HEK293T (cell line): ENCODE measurements around the gene ZCCHC7.

ENCODE experiments used
- CTCF ChIA-PET: fragments of 350-600 bp; formaldehyde crosslinking; extraction: SDS; loops from one replicate; lab custom pipeline; 2021; ENCODE audit warnings: antibody characterized with exemption, inconsistent platforms; lab: Yijun Ruan, JAX
- POLR2A ChIA-PET: fragments of 350-600 bp; formaldehyde crosslinking; extraction: SDS; loops from one replicate; lab custom pipeline; 2020; ENCODE audit warnings: antibody characterized with exemption, inconsistent platforms; lab: Yijun Ruan, JAX
- DNase-seq: peaks from one replicate; pipeline ENCODE4 v3.0.0; 2012; ENCODE audit warnings: mixed read lengths; ENCODE audit errors: extremely low spot score
- ARNT ChIP-seq: fragments of 450-650 bp; IDR thresholded peaks from 2 replicates; pipeline ENCODE4 v1.6.1; 2017; ENCODE audit warnings: mild to moderate bottlenecking
- BHLHE40 ChIP-seq: fragments of 450-650 bp; IDR thresholded peaks from 2 replicates; pipeline ENCODE4 v1.6.1; 2016; ENCODE audit warnings: mild to moderate bottlenecking, moderate library complexity, borderline replicate concordance
- CTBP1 ChIP-seq: fragments of 450-650 bp; IDR thresholded peaks from 2 replicates; pipeline ENCODE4 v1.6.1; 2016; ENCODE audit warnings: borderline replicate concordance
- ELF4 ChIP-seq: fragments of 450-650 bp; IDR thresholded peaks from 2 replicates; pipeline ENCODE4 v1.6.1; 2017; ENCODE audit warnings: antibody characterized with exemption
- FOXA1 ChIP-seq: fragments of 450-650 bp; IDR thresholded peaks from 2 replicates; pipeline ENCODE4 v1.6.1; 2016; ENCODE audit warnings: mild to moderate bottlenecking
- FOXK2 ChIP-seq: fragments of 450-650 bp; IDR thresholded peaks from 2 replicates; pipeline ENCODE4 v1.6.1; 2016; ENCODE audit warnings: mild to moderate bottlenecking
- FOXM1 ChIP-seq: fragments of 450-650 bp; IDR thresholded peaks from 2 replicates; pipeline ENCODE4 v1.6.1; 2017; ENCODE audit warnings: mild to moderate bottlenecking, borderline replicate concordance
- HDGF ChIP-seq: fragments of 450-650 bp; IDR thresholded peaks from 2 replicates; pipeline ENCODE4 v1.6.1; 2017; ENCODE audit warnings: antibody characterized with exemption, borderline replicate concordance
- L3MBTL2 ChIP-seq: fragments of 450-650 bp; conservative IDR thresholded peaks from 2 replicates; pipeline ENCODE4 v1.6.1; 2016; ENCODE audit warnings: mild to moderate bottlenecking
- LEF1 ChIP-seq: fragments of 450-650 bp; IDR thresholded peaks from 2 replicates; pipeline ENCODE4 v1.6.1; 2017; ENCODE audit warnings: mild to moderate bottlenecking, borderline replicate concordance
- NFRKB ChIP-seq: fragments of 450-650 bp; IDR thresholded peaks from 2 replicates; pipeline ENCODE4 v1.6.1; 2016; ENCODE audit warnings: mild to moderate bottlenecking, moderate library complexity
- SP1 ChIP-seq: fragments of 450-650 bp; IDR thresholded peaks from 2 replicates; pipeline ENCODE4 v1.6.1; 2017
- SUZ12 ChIP-seq: fragments of 450-650 bp; IDR thresholded peaks from 2 replicates; pipeline ENCODE4 v1.6.1; 2016; ENCODE audit warnings: mild to moderate bottlenecking
- TARDBP ChIP-seq: fragments of 450-650 bp; IDR thresholded peaks from 2 replicates; pipeline ENCODE4 v1.6.1; 2016
- ZNF384 ChIP-seq: fragments of 450-650 bp; IDR thresholded peaks from 2 replicates; pipeline ENCODE4 v1.6.1; 2016
- TF ChIP-seq, protein P1 (sequence below): fragments of 450-650 bp; IDR thresholded peaks from 2 replicates; pipeline ENCODE4 v1.6.1; 2016

Gene ZCCHC7

DNA sequence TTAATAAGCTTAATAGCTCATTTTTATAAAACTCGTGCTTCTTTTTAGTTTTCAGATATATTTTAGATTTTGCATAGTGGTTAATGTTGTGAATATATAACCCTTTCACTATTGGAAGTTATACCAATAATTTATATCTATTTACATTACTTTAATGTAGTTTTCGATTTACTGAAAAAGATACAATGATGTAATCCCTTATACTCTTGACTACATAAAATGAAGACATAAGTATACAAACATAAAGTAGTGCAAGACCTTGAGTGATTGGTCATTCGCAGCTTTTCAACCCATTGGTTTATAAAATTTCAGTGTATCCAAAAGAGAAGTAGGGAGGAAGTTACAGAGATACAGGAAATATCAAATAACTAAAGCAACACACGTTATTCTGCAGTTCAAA is 217.8 kb downstream of the ZCCHC7 start:
- TF ChIP-seq TARDBP (no peak), ELF4 (no peak), ZNF384 (no peak), FOXK2 (no peak), FOXM1 (no peak), BHLHE40 (no peak), FOXA1 (no peak), ARNT (no peak), NFRKB (no peak), SUZ12 (no peak), SP1 (no peak), CTBP1 (no peak), HDGF (no peak), L3MBTL2 (no peak), LEF1 (no peak)
- TF ChIP-seq, protein P1, sequence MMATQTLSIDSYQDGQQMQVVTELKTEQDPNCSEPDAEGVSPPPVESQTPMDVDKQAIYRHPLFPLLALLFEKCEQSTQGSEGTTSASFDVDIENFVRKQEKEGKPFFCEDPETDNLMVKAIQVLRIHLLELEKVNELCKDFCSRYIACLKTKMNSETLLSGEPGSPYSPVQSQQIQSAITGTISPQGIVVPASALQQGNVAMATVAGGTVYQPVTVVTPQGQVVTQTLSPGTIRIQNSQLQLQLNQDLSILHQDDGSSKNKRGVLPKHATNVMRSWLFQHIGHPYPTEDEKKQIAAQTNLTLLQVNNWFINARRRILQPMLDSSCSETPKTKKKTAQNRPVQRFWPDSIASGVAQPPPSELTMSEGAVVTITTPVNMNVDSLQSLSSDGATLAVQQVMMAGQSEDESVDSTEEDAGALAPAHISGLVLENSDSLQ = no peak
- ChIA-PET CTCF (no interaction called here), POLR2A (no interaction called here)
- DNase-seq = no peak

DNA sequence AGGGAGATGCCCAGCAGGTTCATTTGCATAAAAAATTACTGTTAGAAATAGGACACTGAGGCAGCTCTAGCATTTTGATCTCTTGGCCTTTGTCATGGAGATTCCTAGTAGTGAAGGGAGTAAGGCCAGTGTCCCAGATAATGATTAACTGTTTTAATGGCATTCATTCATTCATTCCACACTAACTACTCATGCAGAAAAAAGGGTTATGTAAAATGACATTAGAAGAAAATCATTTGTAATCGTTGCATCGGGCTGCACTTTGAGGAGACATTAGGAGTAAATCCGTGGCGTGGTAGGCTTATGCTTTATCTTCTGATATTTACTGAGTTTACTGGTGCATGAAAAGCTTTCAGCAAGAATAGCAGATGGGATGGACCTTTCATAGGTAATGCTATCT is 219.5 kb downstream of the ZCCHC7 start:
- TF ChIP-seq ELF4 (no peak), LEF1 (no peak), HDGF (no peak), SUZ12 (no peak)
- TF ChIP-seq, protein P1 = no peak
- CTCF ChIA-PET = no interaction called here
- POLR2A ChIA-PET = no interaction called here
- no peak for DNase-seq

DNA sequence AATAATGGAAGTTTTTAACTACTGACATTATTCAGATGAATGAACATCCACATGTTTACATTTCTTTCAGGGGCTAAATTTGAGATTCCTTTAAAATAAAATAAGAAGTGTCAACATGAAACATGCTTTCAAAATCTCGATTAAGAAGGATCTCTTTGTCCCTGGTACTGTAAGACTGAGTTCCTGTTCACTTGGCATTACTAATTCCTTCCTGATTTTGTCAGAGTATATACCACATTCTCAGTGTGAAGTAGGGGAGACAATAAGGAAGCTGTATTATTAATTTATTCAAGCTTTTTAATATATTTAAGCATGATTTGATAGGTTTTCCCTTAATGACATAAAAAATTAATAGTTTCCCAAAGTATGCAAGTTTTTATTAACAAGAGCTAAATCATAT is 220.6 kb downstream of the ZCCHC7 start:
- POLR2A ChIA-PET = no interaction called here
- CTCF ChIA-PET = no interaction called here
- TF ChIP-seq, protein P1 = no peak
- TF ChIP-seq BHLHE40 = no peak
- no peak for TF ChIP-seq LEF1
- TF ChIP-seq CTBP1 = no peak
- no peak for TF ChIP-seq ELF4
- no peak for TF ChIP-seq NFRKB
- no peak for TF ChIP-seq FOXK2
- TF ChIP-seq TARDBP = no peak
- TF ChIP-seq ZNF384 = no peak
- no peak for TF ChIP-seq HDGF
- no peak for TF ChIP-seq L3MBTL2
- TF ChIP-seq FOXM1 = no peak
- no peak for TF ChIP-seq SP1
- TF ChIP-seq ARNT = no peak
- no peak for TF ChIP-seq FOXA1
- no peak for TF ChIP-seq SUZ12
- no peak for DNase-seq

DNA sequence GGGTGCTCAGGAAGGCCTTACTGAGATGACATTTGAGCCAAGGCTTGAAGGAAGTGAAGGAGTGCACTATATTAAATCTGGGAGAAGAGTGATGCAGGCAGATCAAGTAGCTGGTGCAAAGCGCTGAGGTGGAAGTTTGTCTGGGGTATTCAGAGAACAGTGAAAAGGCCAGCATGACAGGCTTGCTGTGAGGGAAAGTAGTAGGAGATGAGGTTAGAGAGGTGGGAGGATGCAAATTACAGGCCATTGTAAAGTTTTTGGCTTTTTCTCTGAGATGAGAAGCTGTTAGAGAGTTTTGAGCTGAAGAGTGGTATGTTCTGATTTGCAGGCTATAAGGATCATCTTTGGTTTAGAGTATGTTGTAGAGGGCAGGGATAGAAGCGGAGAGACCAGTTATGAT is 221.3 kb downstream of the ZCCHC7 start:
- ChIA-PET POLR2A (no interaction called here), CTCF (interaction anchor here (0.5 kb wide), 1 partner anchor 122 kb away, joined by 3 read pairs; no protein-coding TSS in a partner anchor)
- TF ChIP-seq NFRKB (no peak), HDGF (no peak), ARNT (no peak), LEF1 (no peak), SP1 (no peak), L3MBTL2 (no peak), SUZ12 (no peak), ELF4 (no peak), FOXM1 (no peak), BHLHE40 (no peak), ZNF384 (no peak), CTBP1 (no peak), FOXA1 (no peak), TARDBP (no peak), FOXK2 (no peak)
- TF ChIP-seq, protein P1 = no peak
- DNase-seq = no peak

DNA sequence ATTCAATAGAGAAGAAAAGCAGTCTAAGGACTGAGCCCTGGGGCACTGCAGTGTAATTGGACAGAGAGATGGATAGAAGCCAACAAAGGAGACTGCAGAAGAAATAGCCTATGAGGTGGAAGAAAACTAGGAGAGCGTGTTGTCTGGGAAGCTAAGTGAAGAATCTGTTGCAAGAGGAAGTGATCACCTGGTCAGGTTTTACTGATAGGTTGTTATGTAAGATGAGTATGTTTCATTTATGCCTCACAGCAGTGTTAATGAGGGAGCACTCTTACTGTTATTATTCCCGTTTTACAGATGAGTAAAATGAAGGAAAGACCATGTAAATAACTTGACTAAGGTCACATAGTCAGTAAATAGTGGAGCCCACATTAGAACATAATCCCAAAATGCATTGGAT is 222.1 kb downstream of the ZCCHC7 start:
- TF ChIP-seq ELF4 (no peak), CTBP1 (no peak), SP1 (no peak), FOXA1 (no peak), ARNT (no peak), HDGF (no peak), FOXK2 (no peak)
- POLR2A ChIA-PET = no interaction called here
- CTCF ChIA-PET = no interaction called here
- DNase-seq = no peak

DNA sequence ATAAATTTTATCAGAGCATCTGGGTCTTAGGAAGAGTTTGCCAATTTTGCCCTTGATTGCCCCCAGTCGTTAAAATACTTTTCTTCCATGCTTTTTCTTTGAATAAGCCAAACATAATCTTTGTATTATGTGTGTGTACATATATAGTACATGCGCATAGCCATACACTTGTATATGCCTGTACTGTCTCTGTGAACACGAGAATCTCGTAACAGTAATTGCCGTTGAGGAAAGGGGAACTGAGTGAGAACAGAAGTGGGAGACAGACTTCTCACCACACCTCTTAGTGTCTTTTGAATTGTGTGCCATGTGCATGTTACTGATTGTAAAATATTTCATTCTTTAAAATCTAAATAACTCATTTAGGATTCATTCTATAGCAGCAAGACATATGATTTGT is 222.5 kb downstream of the ZCCHC7 start:
- ChIA-PET POLR2A (no interaction called here), CTCF (no interaction called here)
- no peak for DNase-seq
- no peak for TF ChIP-seq FOXM1
- no peak for TF ChIP-seq SP1
- no peak for TF ChIP-seq TARDBP
- TF ChIP-seq ARNT = no peak
- no peak for TF ChIP-seq LEF1
- no peak for TF ChIP-seq SUZ12
- no peak for TF ChIP-seq BHLHE40
- no peak for TF ChIP-seq ZNF384
- no peak for TF ChIP-seq FOXK2
- TF ChIP-seq ELF4 = no peak
- TF ChIP-seq NFRKB = no peak
- TF ChIP-seq, protein P1 = no peak
- TF ChIP-seq L3MBTL2 = no peak
- TF ChIP-seq HDGF = no peak
- TF ChIP-seq FOXA1 = no peak
- TF ChIP-seq CTBP1 = no peak
